H9 (cell line): ENCODE measurements around the gene CCDC27. TPM values are rescaled to one million over a fixed set of nuclear protein-coding genes. Genes with fewer than 3 reads are reported as not detected.
A peak's percentile ranks its signal among the peaks of the same experiment; 100 is the strongest.

Source experiments
- DNase-seq: peaks from one replicate; pipeline ENCODE4 v3.0.0-alpha.2; 2017
- H2AFZ ChIP-seq: one replicate; pipeline ENCODE4 v1.6.1; 2013; ENCODE audit warnings: mild to moderate bottlenecking, low read length, control low read depth, moderate library complexity
- H2AK5ac ChIP-seq: 2 replicates; pipeline ENCODE4 v1.6.1; 2013; ENCODE audit warnings: low read length, control low read depth, mixed read lengths; ENCODE audit not compliant: insufficient read length
- H2BK120ac ChIP-seq: one replicate; pipeline ENCODE4 v1.6.1; 2013; ENCODE audit warnings: low read depth, mild to moderate bottlenecking, low read length, control low read depth, inconsistent platforms; ENCODE audit not compliant: poor library complexity, severe bottlenecking
- H2BK12ac ChIP-seq: 2 replicates; pipeline ENCODE4 v1.6.1; 2013; ENCODE audit warnings: low read length, control low read depth, mixed read lengths, low read depth; ENCODE audit not compliant: insufficient read length
- H2BK15ac ChIP-seq: 2 replicates; pipeline ENCODE4 v1.6.1; 2013; ENCODE audit warnings: low read depth, low read length, control low read depth
- H2BK20ac ChIP-seq: one replicate; pipeline ENCODE4 v1.6.1; 2013; ENCODE audit warnings: low read depth, mild to moderate bottlenecking, low read length, control low read depth, inconsistent platforms; ENCODE audit not compliant: poor library complexity, severe bottlenecking
- H2BK5ac ChIP-seq: 2 replicates; pipeline ENCODE4 v1.6.1; 2013; ENCODE audit warnings: low read length, control low read depth, mixed read lengths; ENCODE audit not compliant: insufficient read length
- H3K14ac ChIP-seq: 2 replicates; pipeline ENCODE4 v1.6.1; 2013; ENCODE audit warnings: low read length, control low read depth; ENCODE audit not compliant: insufficient read depth
- H3K18ac ChIP-seq: 2 replicates; pipeline ENCODE4 v1.6.1; 2013; ENCODE audit warnings: low read depth, mild to moderate bottlenecking, mixed read lengths, low read length, control low read depth; ENCODE audit not compliant: insufficient read length
- H3K23ac ChIP-seq: 2 replicates; pipeline ENCODE4 v1.6.1; 2013; ENCODE audit warnings: low read length, control low read depth, mixed read lengths, low read depth; ENCODE audit not compliant: insufficient read length
- H3K23me2 ChIP-seq: 2 replicates; pipeline ENCODE4 v1.6.1; 2013; ENCODE audit warnings: low read depth, mild to moderate bottlenecking, mixed read lengths, low read length, control low read depth; ENCODE audit not compliant: insufficient read length, poor library complexity, severe bottlenecking
- H3K27ac ChIP-seq: 2 replicates; pipeline ENCODE4 v1.5.1; 2013; ENCODE audit warnings: low read length, control low read depth, mixed read lengths, low read depth; ENCODE audit not compliant: insufficient read length
- H3K27me3 ChIP-seq: 2 replicates; pipeline ENCODE4 v1.6.1; 2013; ENCODE audit warnings: low read length, control low read depth, inconsistent platforms; ENCODE audit not compliant: insufficient read depth
- H3K4ac ChIP-seq: 2 replicates; pipeline ENCODE4 v1.6.1; 2013; ENCODE audit warnings: low read depth, mild to moderate bottlenecking, control low read depth, inconsistent platforms, low read length, moderate library complexity
- H3K4me1 ChIP-seq: 2 replicates; pipeline ENCODE4 v1.6.1; 2013; ENCODE audit warnings: low read length, control low read depth, inconsistent platforms; ENCODE audit not compliant: insufficient read depth
- H3K4me2 ChIP-seq: 2 replicates; pipeline ENCODE4 v1.6.1; 2013; ENCODE audit warnings: low read length, control low read depth, mixed read lengths; ENCODE audit not compliant: insufficient read length, insufficient read depth
- H3K56ac ChIP-seq: 2 replicates; pipeline ENCODE4 v1.6.1; 2013; ENCODE audit warnings: low read depth, mild to moderate bottlenecking, mixed read lengths, low read length, control low read depth; ENCODE audit not compliant: insufficient read length
- H3K79me1 ChIP-seq: 2 replicates; pipeline ENCODE4 v1.6.1; 2013; ENCODE audit warnings: low read depth, mild to moderate bottlenecking, moderate library complexity, low read length, control low read depth, inconsistent platforms; ENCODE audit not compliant: insufficient read depth, poor library complexity, severe bottlenecking
- H3K79me2 ChIP-seq: 2 replicates; pipeline ENCODE4 v1.6.1; 2013; ENCODE audit warnings: low read length, control low read depth, inconsistent platforms; ENCODE audit not compliant: insufficient read depth
- H3K9ac ChIP-seq: 2 replicates; pipeline ENCODE4 v1.6.1; 2013; ENCODE audit warnings: low read length, control low read depth, mixed read lengths; ENCODE audit not compliant: insufficient read length; ENCODE audit errors: extremely low read depth
- H3K9me3 ChIP-seq: one replicate; pipeline ENCODE4 v1.6.1; 2013; ENCODE audit warnings: low read depth, low read length, inconsistent platforms; ENCODE audit not compliant: control insufficient read depth
- H3T11ph ChIP-seq: one replicate; pipeline ENCODE4 v1.6.1; 2013; ENCODE audit warnings: mild to moderate bottlenecking, low read length, control low read depth, inconsistent platforms
- H4K20me1 ChIP-seq: one replicate; pipeline ENCODE4 v1.6.1; 2013; ENCODE audit not compliant: control insufficient read depth, insufficient read length, insufficient read depth
- H4K5ac ChIP-seq: 2 replicates; pipeline ENCODE4 v1.6.1; 2013; ENCODE audit warnings: low read depth, mild to moderate bottlenecking, mixed read lengths, low read length, control low read depth; ENCODE audit not compliant: insufficient read length
- H4K8ac ChIP-seq: replicated peaks from 2 replicates; pipeline ENCODE4 v1.6.1; 2013; ENCODE audit warnings: low read length, control low read depth, mixed read lengths, low read depth; ENCODE audit not compliant: insufficient read length
- H4K91ac ChIP-seq: 2 replicates; pipeline ENCODE4 v1.6.1; 2013; ENCODE audit warnings: low read depth, mild to moderate bottlenecking, moderate library complexity, mixed read lengths, low read length, control low read depth; ENCODE audit not compliant: insufficient read length
- H3K27ac Mint-ChIP-seq, 3 experiments: 2 replicates in 2 of 3; 3 replicates in 1 of 3; pipeline ENCODE4 v1.8.0; 2020 to 2021; ENCODE audit warnings: mixed read lengths in 3 of 3, mild to moderate bottlenecking in 1 of 3, moderate library complexity in 1 of 3
- H3K27me3 Mint-ChIP-seq: 2 replicates; pipeline ENCODE4 v1.8.0; 2021; ENCODE audit warnings: low read depth, mild to moderate bottlenecking, moderate library complexity, mixed read lengths
- H3K36me3 Mint-ChIP-seq, 3 experiments: 2 replicates in 2 of 3; 3 replicates in 1 of 3; pipeline ENCODE4 v1.8.0; 2020 to 2021; ENCODE audit warnings: low read depth in 3 of 3, mixed read lengths in 3 of 3; ENCODE audit not compliant: insufficient read depth in 1 of 3
- H3K4me1 Mint-ChIP-seq, 2 experiments: 2 replicates each; pipeline ENCODE4 v1.8.0; 2020; ENCODE audit warnings: mixed read lengths in 2 of 2
- H3K4me3 Mint-ChIP-seq, 2 experiments: 2 replicates in 1 of 2; 3 replicates in 1 of 2; pipeline ENCODE4 v1.8.0; 2020 to 2021; ENCODE audit warnings: mild to moderate bottlenecking in 2 of 2, mixed read lengths in 2 of 2, moderate library complexity in 1 of 2
- H3K9me3 Mint-ChIP-seq, 2 experiments: 2 replicates in 1 of 2; 3 replicates in 1 of 2; pipeline ENCODE4 v1.8.0; 2020; ENCODE audit warnings: mild to moderate bottlenecking in 2 of 2, mixed read lengths in 2 of 2, moderate library complexity in 1 of 2
- CTCF ChIP-seq: fragments of 200-600 bp; sonication (generic); conservative IDR thresholded peaks from 3 replicates; pipeline ENCODE4 v1.8.0; 2021; ENCODE audit warnings: antibody characterized with exemption, mild to moderate bottlenecking
- WGBS: extraction: QIAGEN DNeasy Blood & Tissue Kit; methylation state at CpG from one replicate; pipeline ENCODE4 v1.1.7; 2013; ENCODE audit warnings: missing lambda C conversion rate, low lambda C conversion rate, mixed read lengths; ENCODE audit not compliant: insufficient read length; ENCODE audit errors: extremely low coverage; 5-methylcytosine and 5-hydroxymethylcytosine counted together
- total RNA-seq: library from RNA; stranded (reverse); gene quantifications from 2 replicates; pipeline ENCODE4 v1.2.1, GENCODE V29; 2021

Gene CCDC27
- total RNA-seq, 1 experiment from 2014 or later, result not detected

GRCh38 chr1:3702990-3703728, 49.1 kb upstream of the CCDC27 start:
- Histone ChIP-seq H3K4me2 (no peak overlapping the region), H4K8ac (no peak overlapping the region), H2AFZ (no peak overlapping the region), H3K27me3 (no peaks in the 10 kb centered on the region), H2AK5ac (no peak overlapping the region), H3K56ac (no peak overlapping the region), H2BK20ac (no peak overlapping the region), H2BK5ac (no peak overlapping the region), H4K91ac (no peak overlapping the region), H3K27ac (no peak overlapping the region), H2BK15ac (no peak overlapping the region), H3K18ac (no peak overlapping the region), H3K79me2 (no peaks in the 10 kb centered on the region), H2BK12ac (no peak overlapping the region), H3K4me1 (no peaks in the 10 kb centered on the region), H4K5ac (no peak overlapping the region), H3K23ac (no peak overlapping the region), H2BK120ac (no peak overlapping the region), H3K14ac (no peak overlapping the region; the same call in 1 of the 2 replicates), H3K79me1 (no peaks in the 10 kb centered on the region), H3K9me3 (no peaks in the 10 kb centered on the region), H3T11ph (no peak overlapping the region), H3K9ac (no peak overlapping the region), H3K4ac (no peak overlapping the region), H4K20me1 (no peaks in the 10 kb centered on the region), H3K23me2 (no peaks in the 10 kb centered on the region)
- 0 out of 3 replicates have a peak, but pooled peaks have one; percentile 23 for TF ChIP-seq CTCF
- Mint-ChIP-seq H3K36me3 (no peaks in the 10 kb centered on the region), H3K27ac (no peak overlapping the region), H3K4me3 (no peak overlapping the region), H3K27me3 (peaks cover 20% of the 10 kb centered on the region), H3K9me3 (no peaks in the 10 kb centered on the region), H3K4me1 (peaks cover 9 to 23% of the 10 kb centered on the region in 2 experiments)
- WGBS, result no CpG with 5 or more reads among the region's 21 CpGs
- DNase-seq, result no peak
